WTC11 (cell line): ENCODE results near the gene TP53BP1. TPM values are rescaled to one million over a fixed set of nuclear protein-coding genes. Genes with fewer than 3 reads are reported as not detected.

Experiments used
- ATAC-seq: fragments of 200-7000 bp; cut with Tn5 transposase; 2 replicates; pipeline ENCODE4 v1.10.0; 2021; ENCODE audit warnings: mild to moderate bottlenecking, moderate library complexity
- CTCF ChIA-PET: fragments of 300-600 bp; sonication (Branson Sonifier 250); formaldehyde crosslinking; loops from one replicate; lab custom pipeline; 2021; ENCODE audit warnings: antibody characterized with exemption; lab: Charles Lee
- POLR2A ChIA-PET: fragments of 350-600 bp; sonication (Branson Sonifier 250); formaldehyde crosslinking; loops from one replicate; lab custom pipeline; 2021; ENCODE audit warnings: antibody characterized with exemption; lab: Charles Lee
- DNase-seq: peaks from one replicate; pipeline ENCODE4 v3.0.0; 2021; ENCODE audit warnings: low spot score
- H3K27ac Mint-ChIP-seq: 2 replicates; pipeline ENCODE4 v1.8.0; 2021; ENCODE audit warnings: mixed read lengths
- H3K27me3 Mint-ChIP-seq: 2 replicates; pipeline ENCODE4 v1.8.0; 2021; ENCODE audit warnings: low read depth, mild to moderate bottlenecking, moderate library complexity, mixed read lengths
- H3K36me3 Mint-ChIP-seq: 2 replicates; pipeline ENCODE4 v1.8.0; 2021; ENCODE audit warnings: mixed read lengths
- H3K4me1 Mint-ChIP-seq: 2 replicates; pipeline ENCODE4 v1.8.0; 2022; ENCODE audit warnings: mixed read lengths
- H3K4me3 Mint-ChIP-seq: 2 replicates; pipeline ENCODE4 v1.8.0; 2021; ENCODE audit warnings: mild to moderate bottlenecking, moderate library complexity, mixed read lengths
- H3K9me3 Mint-ChIP-seq: 2 replicates; pipeline ENCODE4 v1.8.0; 2021; ENCODE audit warnings: mixed read lengths
- AR ChIP-seq: fragments of 250-450 bp; sonication (Bioruptor Pico); IDR thresholded peaks from 2 replicates; pipeline ENCODE4 v1.9.0; 2021; ENCODE audit warnings: mild to moderate bottlenecking
- ARID4B ChIP-seq: sonication (generic); formaldehyde crosslinking; IDR thresholded peaks from 2 replicates; pipeline ENCODE4 v1.8.0; 2023; ENCODE audit warnings: missing genetic modification reagents, mild to moderate bottlenecking, borderline replicate concordance
- CBFB ChIP-seq: sonication (generic); formaldehyde crosslinking; IDR thresholded peaks from 2 replicates; pipeline ENCODE4 v1.8.1; 2022; ENCODE audit warnings: mild to moderate bottlenecking, low read depth, missing genetic modification reagents
- ELF4 ChIP-seq: sonication (generic); formaldehyde crosslinking; IDR thresholded peaks from 2 replicates; pipeline ENCODE4 v1.8.1; 2022; ENCODE audit warnings: low read depth, mild to moderate bottlenecking, moderate library complexity, missing genetic modification reagents
- ERG ChIP-seq: fragments of 250-450 bp; sonication (Bioruptor Pico); IDR thresholded peaks from 2 replicates; pipeline ENCODE4 v1.8.0; 2021; ENCODE audit warnings: mild to moderate bottlenecking
- ESRRA ChIP-seq: sonication (generic); formaldehyde crosslinking; IDR thresholded peaks from 2 replicates; pipeline ENCODE4 v1.8.1; 2022; ENCODE audit warnings: mild to moderate bottlenecking, missing genetic modification reagents, borderline replicate concordance
- FOXK1 ChIP-seq: sonication (generic); formaldehyde crosslinking; IDR thresholded peaks from 2 replicates; pipeline ENCODE4 v1.8.0; 2022; ENCODE audit warnings: mild to moderate bottlenecking, moderate library complexity, missing genetic modification reagents
- GRHL2 ChIP-seq: fragments of 250-450 bp; sonication (Bioruptor Pico); IDR thresholded peaks from 2 replicates; pipeline ENCODE4 v1.8.0; 2022; ENCODE audit warnings: mild to moderate bottlenecking, moderate library complexity; ENCODE audit not compliant: insufficient replicate concordance, severe bottlenecking
- GTF2I ChIP-seq: fragments of 250-450 bp; sonication (Bioruptor Pico); conservative IDR thresholded peaks from 2 replicates; pipeline ENCODE4 v1.4.0; 2021; ENCODE audit warnings: mild to moderate bottlenecking
- HMGA2 ChIP-seq: fragments of 250-450 bp; sonication (Bioruptor Pico); IDR thresholded peaks from 2 replicates; pipeline ENCODE4 v1.4.0; 2021; ENCODE audit warnings: mild to moderate bottlenecking, moderate library complexity
- MAX ChIP-seq: sonication (generic); formaldehyde crosslinking; IDR thresholded peaks from 2 replicates; pipeline ENCODE4 v1.8.0; 2022; ENCODE audit warnings: mild to moderate bottlenecking, missing genetic modification reagents
- MYBL2 ChIP-seq: sonication (generic); formaldehyde crosslinking; IDR thresholded peaks from 2 replicates; pipeline ENCODE4 v1.8.1; 2023; ENCODE audit warnings: mild to moderate bottlenecking, moderate library complexity, missing genetic modification reagents
- NFATC4 ChIP-seq: fragments of 250-450 bp; sonication (Bioruptor Pico); IDR thresholded peaks from 2 replicates; pipeline ENCODE4 v1.9.0; 2021; ENCODE audit warnings: mild to moderate bottlenecking
- OVOL2 ChIP-seq: fragments of 250-450 bp; sonication (Bioruptor Pico); IDR thresholded peaks from 2 replicates; pipeline ENCODE4 v1.9.0; 2021; ENCODE audit warnings: mild to moderate bottlenecking, borderline replicate concordance
- RORB ChIP-seq: fragments of 250-450 bp; sonication (Bioruptor Pico); IDR thresholded peaks from 2 replicates; pipeline ENCODE4 v1.9.0; 2021; ENCODE audit warnings: mild to moderate bottlenecking
- SP1 ChIP-seq: sonication (generic); formaldehyde crosslinking; conservative IDR thresholded peaks from 2 replicates; pipeline ENCODE4 v1.8.1; 2022; ENCODE audit warnings: missing genetic modification reagents
- STAT6 ChIP-seq: sonication (generic); formaldehyde crosslinking; conservative IDR thresholded peaks from 2 replicates; pipeline ENCODE4 v1.8.1; 2023; ENCODE audit warnings: mild to moderate bottlenecking, low read depth, missing genetic modification reagents, moderate library complexity
- TCF7 ChIP-seq: sonication (generic); formaldehyde crosslinking; IDR thresholded peaks from 2 replicates; pipeline ENCODE4 v1.8.0; 2022; ENCODE audit warnings: mild to moderate bottlenecking, low read depth, missing genetic modification reagents, moderate library complexity
- ZNF671 ChIP-seq: fragments of 250-450 bp; sonication (Bioruptor Pico); IDR thresholded peaks from 2 replicates; pipeline ENCODE4 v1.8.0; 2021; ENCODE audit warnings: mild to moderate bottlenecking
- total RNA-seq: library from RNA; stranded (reverse); gene quantifications from 3 replicates; pipeline ENCODE4 v1.2.3, GENCODE V29; 2021

Gene TP53BP1
- total RNA-seq, 1 experiment from 2014 or later = 67.1 TPM

- peaks cover 12% of the 10 kb centered on the region for H3K4me1 Mint-ChIP-seq
- no peak overlapping the region for H3K27ac Mint-ChIP-seq
- ATAC-seq = no peak
- DNase-seq = no peak
- no peaks in the 10 kb centered on the region; the same call in 1 of the 2 replicates for H3K27me3 Mint-ChIP-seq
- POLR2A ChIA-PET = no interaction called here
- TF ChIP-seq SP1 (CRISPR knock-in tag) (no peak), GTF2I (CRISPR knock-in tag) (no peak), AR (CRISPR knock-in tag) (no peak), FOXK1 (no peak), CBFB (CRISPR knock-in tag) (no peak), TCF7 (CRISPR knock-in tag) (no peak), RORB (CRISPR knock-in tag) (no peak), ZNF671 (CRISPR knock-in tag) (no peak), HMGA2 (no peak), NFATC4 (CRISPR knock-in tag) (no peak), ELF4 (CRISPR knock-in tag) (no peak), MYBL2 (CRISPR knock-in tag) (no peak), ERG (CRISPR knock-in tag) (no peak), OVOL2 (CRISPR knock-in tag) (no peak)
- H3K36me3 Mint-ChIP-seq = no peaks in the 10 kb centered on the region
- H3K9me3 Mint-ChIP-seq = no peaks in the 10 kb centered on the region
- H3K4me3 Mint-ChIP-seq = no peak overlapping the region
- CTCF ChIA-PET = interaction anchor here (1.2 to 2.5 kb wide), 2 partner anchors 9 to 13 kb away, joined by 4 to 10 read pairs; partner anchors contain the start of gene TP53BP1
These were observed 12.8 kb upstream of the TP53BP1 start for GRCh38 chr15:43505738-43506137.

GRCh38 chr15:43499635-43500034 lies 6.7 kb upstream of the TP53BP1 start:
- ChIA-PET CTCF (interaction anchor here (1.4 to 2.9 kb wide), 2 partner anchors 11 to 15 kb away, joined by 6 to 15 read pairs; no protein-coding TSS in a partner anchor), POLR2A (no interaction called here)
- DNase-seq = no peak
- Mint-ChIP-seq H3K9me3 (no peaks in the 10 kb centered on the region), H3K27me3 (no peaks in the 10 kb centered on the region; the same call in 1 of the 2 replicates), H3K4me1 (no peaks in the 10 kb centered on the region), H3K36me3 (no peaks in the 10 kb centered on the region), H3K27ac (no peak overlapping the region), H3K4me3 (no peak overlapping the region)
- ATAC-seq = no peak
- TF ChIP-seq GRHL2 (CRISPR knock-in tag) (no peak), MYBL2 (CRISPR knock-in tag) (no peak), ESRRA (CRISPR knock-in tag) (no peak), STAT6 (no peak), ARID4B (CRISPR knock-in tag) (no peak), MAX (CRISPR knock-in tag) (no peak)
